Brain microvascular endothelial cell (primary cell): ENCODE results near the gene RPTN.

Experiments
- DNase-seq: peaks from one replicate; pipeline ENCODE4 v3.0.0-alpha.2; 2020
- H3K27ac ChIP-seq: fragments of 250-450 bp; sonication (Bioruptor Pico); 2 replicates; pipeline ENCODE4 v1.5.1; 2020; ENCODE audit warnings: mild to moderate bottlenecking, moderate library complexity
- H3K27me3 ChIP-seq: fragments of 250-450 bp; sonication (Bioruptor Pico); replicated peaks from 2 replicates; pipeline ENCODE4 v1.5.1; 2020; ENCODE audit warnings: mild to moderate bottlenecking
- H3K36me3 ChIP-seq: fragments of 250-450 bp; sonication (Bioruptor Pico); replicated peaks from 2 replicates; pipeline ENCODE4 v1.5.1; 2020; ENCODE audit warnings: mild to moderate bottlenecking
- H3K4me3 ChIP-seq: 2 replicates; pipeline ENCODE4 v1.5.1; 2011; ENCODE audit warnings: low read depth, mild to moderate bottlenecking, control low read depth, low read length, moderate library complexity
- CTCF ChIP-seq: IDR thresholded peaks from 2 replicates; pipeline ENCODE4 v1.5.1; 2011; ENCODE audit warnings: low read depth, mild to moderate bottlenecking, moderate library complexity, low read length, control low read depth, inconsistent platforms; ENCODE audit errors: missing control alignments
- in situ Hi-C: cut with HindIII; loops from 2 replicates; pipeline ENCODE4 v1.10.0; 2017; ENCODE audit warnings: low sequenced_read_pairs, low pct_ligation_motif_present

The RPTN gene

DNA sequence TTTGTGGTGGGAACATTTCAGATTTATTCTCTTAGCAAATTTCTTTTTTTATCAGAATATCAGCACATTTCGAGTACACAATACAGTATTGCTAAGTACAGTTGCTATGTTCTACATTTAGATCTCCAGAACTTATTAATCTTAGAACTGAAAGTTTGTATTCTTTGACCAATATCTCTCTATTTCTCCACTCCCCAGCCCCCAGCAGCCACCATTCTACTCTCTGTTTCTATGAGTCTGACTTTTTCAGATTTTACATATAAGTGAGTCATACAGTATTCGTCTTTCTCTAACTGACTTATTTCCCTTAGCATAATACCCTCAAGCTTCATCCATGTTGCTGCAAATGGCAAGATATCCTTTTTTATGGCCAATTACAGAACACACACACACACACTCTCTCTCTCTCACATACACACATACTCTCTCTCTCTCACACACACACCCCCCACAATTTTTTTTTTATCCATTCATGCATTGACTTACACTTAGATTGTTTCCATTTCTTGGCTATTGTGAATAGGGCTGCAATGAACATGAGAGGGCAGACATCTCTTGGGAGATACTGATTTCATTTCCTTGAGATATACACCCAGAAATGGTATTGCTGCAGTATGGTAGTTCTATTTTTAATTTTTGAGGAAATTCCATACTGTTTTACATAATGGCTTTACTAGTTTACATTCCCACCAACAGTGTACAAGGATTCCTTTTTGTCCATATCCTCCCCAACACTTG lies 15.7 kb downstream of the RPTN start:
- DNase-seq: no peak
- Histone ChIP-seq H3K27ac (no peak overlapping the region), H3K4me3 (no peak overlapping the region), H3K36me3 (no peaks in the 10 kb centered on the region), H3K27me3 (peaks cover 6% of the 10 kb centered on the region)
- in situ Hi-C loops: no loop called here
- no peak for TF ChIP-seq CTCF

- no peaks in the 10 kb centered on the region for H3K36me3 ChIP-seq
- peak; percentile 82 for DNase-seq
- TF ChIP-seq CTCF: peak; percentile 88
- in situ Hi-C loops: no loop called here
- peaks cover 6% of the 10 kb centered on the region for H3K27me3 ChIP-seq
- no peak overlapping the region for H3K4me3 ChIP-seq
- H3K27ac ChIP-seq: no peak overlapping the region
Observed at GRCh38 chr1:152141971-152142584, 16.9 kb downstream of the RPTN start.

GRCh38 chr1:152137215-152137614 lies 21.8 kb downstream of the RPTN start:
- no peak for TF ChIP-seq CTCF
- H3K36me3 ChIP-seq: no peaks in the 10 kb centered on the region
- in situ Hi-C loops: no loop called here
- H3K27ac ChIP-seq: no peak overlapping the region
- peaks cover 6% of the 10 kb centered on the region for H3K27me3 ChIP-seq
- DNase-seq: no peak
- no peak overlapping the region for H3K4me3 ChIP-seq

- DNase-seq: no peak
- in situ Hi-C loops: no loop called here
- H3K4me3 ChIP-seq: no peak overlapping the region
- H3K27me3 ChIP-seq: peaks cover 6% of the 10 kb centered on the region
- no peak for TF ChIP-seq CTCF
- H3K36me3 ChIP-seq: no peaks in the 10 kb centered on the region
- no peak overlapping the region for H3K27ac ChIP-seq
Observed at GRCh38 chr1:152130186-152130585, 28.8 kb downstream of the RPTN start.

DNA sequence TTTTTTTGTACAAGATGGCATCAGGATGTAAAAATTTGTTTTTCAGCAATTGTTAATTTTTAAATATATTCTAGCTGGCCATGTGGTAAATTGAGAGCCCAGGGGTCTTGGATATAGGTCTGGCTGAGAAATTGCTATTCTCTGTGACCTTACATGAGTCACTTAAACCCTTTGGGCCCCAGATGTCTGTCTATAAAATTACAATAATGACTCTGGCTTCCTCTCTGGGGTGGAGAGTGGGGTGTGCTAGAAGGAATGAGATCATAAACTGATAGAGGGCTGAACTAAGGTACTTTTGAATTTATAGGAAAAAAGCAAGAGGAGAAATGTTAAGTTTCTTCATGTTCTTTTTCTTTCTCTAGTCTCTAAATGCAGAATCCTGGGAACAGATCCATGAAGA lies 31.4 kb downstream of the RPTN start:
- in situ Hi-C loops: no loop called here
- TF ChIP-seq CTCF: no peak
- no peak overlapping the region for H3K4me3 ChIP-seq
- no peak for DNase-seq
- H3K27ac ChIP-seq: no peak overlapping the region
- no peaks in the 10 kb centered on the region for H3K36me3 ChIP-seq
- peaks cover 6% of the 10 kb centered on the region for H3K27me3 ChIP-seq
